LoVo (cell line): ENCODE measurements around the gene PPP4R1.

Experiments used
- DNase-seq: peaks from one replicate; pipeline ENCODE4 v3.0.0-alpha.2; 2016; ENCODE audit warnings: low spot score

PPP4R1 gene

GRCh38 chr18:9545029-9545428 is 69.3 kb downstream of the PPP4R1 start:
- DNase-seq: no peak

- no peak for DNase-seq
These were observed 71.4 kb downstream of the PPP4R1 start for GRCh38 chr18:9542924-9543323.

- DNase-seq: no peak
These were observed 74.4 kb downstream of the PPP4R1 start for GRCh38 chr18:9539938-9540337.

GRCh38 chr18:9539283-9539682 is 75.1 kb downstream of the PPP4R1 start:
- DNase-seq: no peak

GRCh38 chr18:9537677-9538076 is 76.7 kb downstream of the PPP4R1 start:
- no peak for DNase-seq

GRCh38 chr18:9536354-9537152 is 77.8 kb downstream of the PPP4R1 start:
- no peak for DNase-seq

- no peak for DNase-seq
These were observed 78.8 kb downstream of the PPP4R1 start for GRCh38 chr18:9535430-9535991.

- no peak for DNase-seq
These were observed 79.5 kb downstream of the PPP4R1 start for GRCh38 chr18:9534844-9535243.

GRCh38 chr18:9531791-9532410 is 82.5 kb downstream of the PPP4R1 start:
- DNase-seq: no peak

- no peak for DNase-seq
These were observed 83.9 kb downstream of the PPP4R1 start for GRCh38 chr18:9530226-9531009.

- no peak for DNase-seq
These were observed 87.9 kb downstream of the PPP4R1 start for GRCh38 chr18:9526458-9526857.

GRCh38 chr18:9522952-9523351 is 91.4 kb downstream of the PPP4R1 start:
- no peak for DNase-seq

- DNase-seq: no peak
These were observed 92.6 kb downstream of the PPP4R1 start for GRCh38 chr18:9521770-9522169.

- DNase-seq: no peak
These were observed 93.7 kb downstream of the PPP4R1 start for GRCh38 chr18:9520666-9521065.

GRCh38 chr18:9519399-9519798 is 95.0 kb downstream of the PPP4R1 start:
- no peak for DNase-seq

GRCh38 chr18:9517869-9518268 is 96.5 kb downstream of the PPP4R1 start:
- no peak for DNase-seq

GRCh38 chr18:9516437-9517064 is 97.8 kb downstream of the PPP4R1 start:
- peak; percentile 54 for DNase-seq

- DNase-seq: no peak
These were observed 100.3 kb downstream of the PPP4R1 start for GRCh38 chr18:9513971-9514512.

- DNase-seq: no peak
These were observed 105.8 kb downstream of the PPP4R1 start for GRCh38 chr18:9508446-9509025.

GRCh38 chr18:9507565-9508088 is 106.7 kb downstream of the PPP4R1 start:
- no peak for DNase-seq
